Activated T-cell treated with anti-CD3 and anti-CD28 coated beads for 1 hour (primary cell): Measurements from ENCODE around the gene CASZ1.

Source experiments
- DNase-seq: peaks from one replicate; pipeline ENCODE4 v3.0.0-alpha.2; 2020; ENCODE audit warnings: low read depth

The CASZ1 gene

DNA sequence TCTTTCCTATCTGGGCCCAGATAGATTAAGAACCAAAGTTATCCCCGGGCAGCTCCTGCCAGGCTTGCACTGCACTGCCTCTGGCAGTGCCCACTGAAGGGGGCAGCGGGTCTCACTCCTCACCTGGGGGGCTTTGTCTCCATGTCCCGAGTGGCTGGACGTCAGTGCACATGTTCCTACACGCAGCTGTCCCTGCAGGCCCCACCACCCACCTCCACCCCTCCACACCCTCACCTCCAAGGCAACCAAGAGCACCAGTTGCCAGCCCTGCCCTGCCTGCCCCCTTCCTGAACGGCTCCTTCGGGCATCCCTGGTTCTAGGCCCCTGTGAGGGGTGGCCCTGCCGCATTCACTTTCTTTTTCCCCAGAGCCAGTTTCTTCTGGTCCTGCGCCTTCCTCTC is 174.5 kb downstream of the CASZ1 start:
- DNase-seq: no peak

DNA sequence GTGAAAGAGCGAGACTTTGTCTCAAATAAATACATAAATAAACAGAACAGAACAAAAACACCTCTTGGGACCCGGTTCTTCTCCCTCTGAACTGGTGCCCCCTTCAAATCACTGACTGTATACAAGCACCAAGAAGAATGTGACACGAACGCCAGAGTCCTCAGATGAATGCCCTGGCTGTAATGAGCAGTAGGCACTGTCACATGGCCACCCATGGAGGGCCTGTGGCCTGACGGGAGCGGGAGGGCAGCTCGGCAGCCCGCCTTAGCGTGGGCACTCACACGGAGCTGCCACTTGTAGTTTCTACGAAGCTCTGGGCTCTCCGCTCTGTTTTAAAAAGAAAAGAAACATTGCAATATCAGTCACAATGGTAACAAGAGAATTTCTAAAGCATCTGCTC is 175.7 kb downstream of the CASZ1 start:
- DNase-seq: no peak

DNA sequence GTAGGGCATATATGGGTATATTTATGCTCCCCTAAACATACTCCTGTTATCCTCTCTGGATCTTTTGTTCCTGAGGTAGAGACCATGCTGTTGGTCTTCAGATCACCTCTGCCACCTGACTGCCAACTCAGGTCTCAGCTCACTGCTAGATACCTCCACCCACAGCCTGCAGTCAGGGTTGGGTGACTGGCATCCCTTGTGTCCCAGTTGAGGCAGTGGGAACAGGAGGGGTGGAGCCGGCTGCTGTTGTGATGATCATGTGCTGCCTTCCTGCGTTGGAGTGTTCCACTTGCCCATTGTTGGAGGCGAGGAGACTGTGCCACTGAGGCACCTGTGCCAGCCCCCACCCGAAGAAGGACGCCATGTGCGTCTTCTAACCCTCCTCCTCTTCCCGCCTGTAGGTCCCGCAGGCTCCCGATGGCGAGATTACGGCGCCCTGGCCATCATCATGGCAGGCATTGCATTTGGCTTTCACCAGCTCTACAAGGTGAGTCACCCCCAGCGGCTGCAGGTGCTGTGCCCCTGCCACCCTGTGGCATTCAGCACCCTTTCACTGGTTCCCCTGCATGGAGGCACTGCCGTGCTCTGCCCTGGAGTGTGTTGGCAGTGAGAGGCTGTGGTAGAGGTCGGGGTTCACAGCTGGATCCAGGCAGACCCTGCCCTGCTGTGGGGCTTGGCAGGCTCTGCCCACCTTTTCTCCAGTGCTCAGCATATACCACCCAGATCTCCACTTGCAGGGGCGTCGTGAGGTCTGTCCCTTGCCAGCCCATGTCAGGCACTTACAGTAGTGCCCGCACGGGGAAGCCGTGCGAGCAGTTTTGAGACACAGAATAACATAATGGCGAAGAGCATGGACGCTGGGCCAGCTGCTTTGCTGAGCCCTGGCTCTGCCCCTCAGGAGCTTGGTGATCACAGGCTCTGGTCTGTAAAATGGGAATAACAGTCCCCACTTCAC is 178.2 kb downstream of the CASZ1 start:
- DNase-seq: no peak

DNA sequence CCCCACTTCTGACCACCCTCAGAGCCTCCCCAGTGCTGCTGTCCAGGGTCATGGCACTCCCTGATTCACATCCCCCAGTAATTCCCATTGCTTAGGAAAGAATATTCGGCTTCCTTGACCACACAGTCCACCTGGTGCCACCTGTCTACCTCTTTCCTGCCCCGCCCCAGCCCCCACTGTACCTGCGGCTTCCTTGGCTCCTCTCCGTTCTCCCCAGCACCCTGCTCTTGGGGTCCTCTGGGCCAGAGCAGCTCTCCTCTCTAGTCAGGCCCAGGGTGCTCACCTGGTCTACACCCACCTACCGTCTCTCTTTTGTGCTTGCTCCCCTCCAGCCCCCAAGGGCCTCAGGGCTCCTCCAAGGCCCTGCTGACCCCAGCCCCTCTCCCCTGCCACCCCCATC is 179.1 kb downstream of the CASZ1 start:
- no peak for DNase-seq

DNA sequence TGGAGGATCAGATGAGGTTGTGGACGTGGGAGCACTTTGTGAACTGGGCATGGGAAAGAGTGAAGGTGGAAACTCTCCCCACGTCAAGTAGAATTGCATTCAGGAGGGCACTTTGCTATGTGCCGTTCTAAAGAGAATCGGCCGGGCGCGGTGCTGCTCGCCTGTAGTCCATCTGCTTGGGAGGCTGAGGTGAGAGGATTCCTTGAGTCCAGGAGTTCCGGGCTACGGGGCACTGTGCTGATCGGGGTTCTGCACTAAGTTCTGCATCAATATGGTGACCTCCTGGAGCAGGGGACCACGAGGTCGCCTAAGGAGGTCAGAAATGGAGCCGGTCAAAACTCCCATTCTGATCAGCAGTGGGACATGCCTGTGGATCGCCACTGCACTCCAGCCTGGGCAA is 179.8 kb downstream of the CASZ1 start:
- DNase-seq: no peak

DNA sequence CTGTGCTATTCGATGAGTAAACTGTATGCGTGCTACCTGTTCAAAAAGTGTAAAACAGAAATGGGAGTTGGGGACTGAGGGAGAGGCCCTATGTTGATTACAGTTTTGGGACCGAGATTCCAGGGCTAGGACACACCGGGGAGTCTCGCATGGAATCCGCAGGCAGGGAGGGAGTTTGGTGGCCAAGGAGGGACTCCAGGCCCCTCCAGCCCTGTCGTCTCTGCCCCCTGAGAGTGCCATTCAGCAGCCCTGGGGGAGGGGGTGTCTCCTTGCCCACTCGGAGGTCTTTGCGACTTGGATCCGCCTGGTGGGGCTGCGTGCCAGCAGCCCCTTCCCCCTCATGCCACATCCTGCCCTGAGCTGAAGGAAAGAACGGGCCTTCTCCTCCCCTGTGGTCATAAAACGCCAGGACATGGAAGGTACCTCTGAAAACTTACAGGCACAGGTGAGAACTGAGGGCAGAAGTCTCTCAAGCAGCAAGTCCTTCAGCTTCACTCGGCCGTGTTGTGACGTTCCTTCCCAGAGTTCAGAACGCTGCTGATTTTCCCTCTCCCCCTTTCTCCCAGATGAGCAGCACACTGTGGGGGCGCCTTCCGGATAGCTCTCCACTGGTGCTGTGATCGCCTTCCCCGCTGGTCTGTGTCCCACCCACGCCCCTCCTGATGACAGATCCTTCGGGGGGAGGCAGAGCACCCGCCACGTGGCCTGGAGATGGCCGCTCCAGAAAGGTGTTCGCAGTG is 180.3 kb downstream of the CASZ1 start:
- no peak for DNase-seq

DNA sequence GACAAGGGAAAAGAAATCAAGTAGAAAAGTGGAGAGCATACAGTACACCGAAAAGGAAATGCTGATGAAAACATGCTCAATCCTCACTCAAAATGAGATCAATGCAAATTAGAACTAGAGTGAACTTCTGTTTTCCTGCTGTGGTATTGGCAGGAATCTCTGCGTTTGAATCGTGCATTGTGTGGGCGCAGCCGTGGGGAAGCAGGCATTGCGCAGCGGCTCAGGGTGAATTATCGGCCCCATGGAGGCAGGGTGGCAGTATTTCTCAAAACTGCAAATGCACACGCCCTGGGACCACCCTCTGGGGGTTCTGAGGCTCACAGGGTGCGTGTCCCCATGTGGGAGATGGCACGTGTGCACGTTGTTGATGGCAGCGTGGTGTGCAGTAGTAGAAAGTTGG is 181.1 kb downstream of the CASZ1 start:
- no peak for DNase-seq

DNA sequence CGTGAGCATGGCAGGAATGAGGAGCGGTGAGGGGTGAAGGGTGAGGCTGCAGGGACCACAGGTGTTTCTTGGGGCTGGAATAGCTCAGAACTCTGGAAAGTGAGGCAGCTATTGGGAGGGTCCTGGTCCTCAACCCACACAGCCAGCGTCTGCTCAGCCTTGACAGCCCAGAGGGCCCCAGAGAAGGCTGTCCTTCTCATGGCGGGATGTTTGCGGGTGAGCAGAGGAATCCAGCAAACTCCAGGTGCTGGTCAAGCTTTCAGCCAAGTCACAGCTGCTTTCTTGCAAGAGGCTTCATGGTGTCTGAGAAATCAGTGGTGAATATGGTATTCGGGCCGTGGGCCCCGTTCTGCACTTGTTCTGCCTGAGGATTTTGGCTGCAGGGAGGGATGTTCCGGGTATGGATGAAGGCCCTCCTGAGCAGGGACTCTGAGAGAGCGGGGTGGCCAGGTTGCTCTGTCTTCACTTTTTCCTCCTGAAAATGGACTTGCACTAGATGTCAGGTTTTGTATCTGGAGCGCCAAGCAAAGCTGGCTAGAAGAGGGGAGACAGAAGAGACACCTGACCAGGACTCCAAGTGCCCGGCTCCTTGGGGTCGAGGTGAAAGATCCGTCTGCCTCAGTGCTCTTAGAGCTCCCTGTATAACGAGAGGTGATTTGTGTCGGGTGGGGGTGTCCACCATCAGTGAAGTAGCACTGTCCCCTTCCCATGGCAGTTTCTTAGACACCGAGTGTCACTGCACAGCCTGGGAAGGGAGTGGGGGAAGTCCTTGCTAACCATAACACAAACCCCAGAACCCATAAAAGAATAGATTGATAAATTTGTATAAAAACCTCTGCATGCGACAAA is 181.8 kb downstream of the CASZ1 start:
- no peak for DNase-seq

DNA sequence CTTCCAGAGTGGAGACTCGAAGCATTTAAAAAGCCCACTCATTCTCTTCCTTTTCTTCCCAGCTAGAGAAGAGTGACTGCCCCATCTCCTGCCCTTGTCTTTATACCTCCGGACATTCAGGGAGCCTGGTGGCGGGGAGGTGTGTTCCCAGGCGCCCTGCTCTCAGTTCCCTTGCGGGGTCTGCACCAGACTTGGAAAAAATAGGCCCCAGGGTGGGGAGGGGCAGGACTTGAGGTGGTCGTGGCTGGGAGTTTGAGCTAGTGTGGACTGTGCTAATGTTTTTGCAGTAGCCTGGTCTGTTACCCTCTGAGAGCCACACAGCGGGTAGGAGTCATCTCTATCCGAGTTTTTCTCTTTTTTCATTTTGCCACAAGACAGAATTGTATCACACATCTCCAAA is 182.6 kb downstream of the CASZ1 start:
- no peak for DNase-seq

DNA sequence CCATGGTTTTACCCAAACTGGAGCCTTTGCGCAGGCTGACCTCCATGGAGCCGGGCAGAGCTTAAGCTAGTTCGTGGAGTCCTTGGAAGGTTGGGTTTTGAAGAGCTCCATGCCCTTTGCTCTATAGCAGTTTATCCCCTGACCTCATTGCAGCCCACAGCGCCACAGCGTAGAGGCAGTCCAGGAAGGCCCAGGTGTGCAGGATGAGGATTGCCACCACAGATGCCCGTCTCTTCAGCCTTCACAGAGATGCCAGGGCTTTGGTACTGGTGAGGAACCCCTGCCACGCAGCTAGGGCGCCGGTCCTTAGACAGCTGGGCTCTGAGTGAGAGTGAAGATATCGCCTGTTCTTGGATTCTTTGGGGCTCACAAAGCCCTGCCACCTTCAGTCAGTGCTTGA is 183.1 kb downstream of the CASZ1 start:
- DNase-seq: no peak

DNA sequence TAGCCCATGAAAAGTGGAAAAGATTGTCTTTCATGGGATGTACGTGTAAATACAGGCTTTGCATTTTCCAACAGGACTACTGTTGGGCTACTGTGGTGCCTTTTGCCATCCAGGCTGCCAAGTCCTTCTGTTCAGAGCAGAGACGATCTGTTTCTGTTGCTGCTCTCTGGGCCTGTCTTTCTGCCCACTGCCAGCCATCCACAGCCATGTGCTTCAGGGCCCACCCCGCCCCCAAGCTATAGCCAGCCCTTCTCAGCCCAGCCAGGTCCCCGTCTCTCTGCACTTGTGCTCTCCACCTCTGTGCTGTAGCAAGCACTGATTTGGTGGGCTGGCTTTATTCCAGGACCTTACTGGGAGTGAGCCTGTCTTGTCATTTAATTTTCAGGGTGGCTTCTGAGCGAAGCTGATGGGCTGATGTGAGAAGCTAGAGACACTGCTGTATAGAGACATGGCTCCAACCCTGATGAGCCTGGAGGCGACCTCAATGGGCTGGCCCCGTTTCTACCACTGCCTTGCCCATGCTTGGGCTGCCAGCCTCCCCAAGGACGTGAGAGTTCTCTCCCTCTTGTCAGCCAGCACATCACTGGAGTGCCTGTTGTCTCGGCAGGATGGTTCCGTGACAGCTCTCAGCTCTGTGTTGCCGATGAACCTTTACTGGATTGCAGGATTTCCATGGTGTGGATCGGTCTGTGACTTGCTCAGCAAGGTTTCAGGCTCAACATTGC is 183.8 kb downstream of the CASZ1 start:
- DNase-seq: no peak

DNA sequence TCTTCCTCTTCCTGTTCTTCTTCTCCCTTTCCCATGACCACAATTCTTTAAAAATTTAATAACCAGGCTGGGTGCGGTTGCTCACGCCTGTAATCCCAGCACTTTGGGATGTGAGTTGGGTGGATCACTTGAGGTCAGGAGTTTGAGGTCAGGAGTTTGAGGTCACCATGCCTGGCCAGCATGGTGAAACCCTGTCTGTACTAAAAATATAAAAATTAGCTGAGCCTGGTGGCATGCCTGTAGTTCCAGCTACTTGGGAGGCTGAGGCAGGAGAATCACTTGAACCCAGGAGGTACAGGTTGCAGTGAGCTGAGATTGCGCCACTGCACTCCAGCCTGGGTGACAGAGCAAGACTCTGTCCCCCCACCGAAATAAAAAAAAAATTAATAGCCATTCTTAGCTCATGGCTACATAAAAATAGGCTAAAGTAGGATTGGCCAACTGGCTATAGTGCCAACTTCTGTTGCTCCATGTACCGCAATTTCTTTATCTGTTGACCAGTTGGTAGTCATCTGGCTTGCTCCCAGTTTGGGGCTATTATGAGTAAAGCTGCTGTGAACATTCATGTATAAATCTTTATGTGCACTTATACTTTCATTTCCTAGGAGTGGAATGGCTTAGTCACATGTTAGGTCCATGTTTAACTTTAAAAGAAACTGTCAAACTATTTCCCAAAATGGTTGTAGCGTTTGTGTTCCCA is 185.4 kb downstream of the CASZ1 start:
- no peak for DNase-seq

DNA sequence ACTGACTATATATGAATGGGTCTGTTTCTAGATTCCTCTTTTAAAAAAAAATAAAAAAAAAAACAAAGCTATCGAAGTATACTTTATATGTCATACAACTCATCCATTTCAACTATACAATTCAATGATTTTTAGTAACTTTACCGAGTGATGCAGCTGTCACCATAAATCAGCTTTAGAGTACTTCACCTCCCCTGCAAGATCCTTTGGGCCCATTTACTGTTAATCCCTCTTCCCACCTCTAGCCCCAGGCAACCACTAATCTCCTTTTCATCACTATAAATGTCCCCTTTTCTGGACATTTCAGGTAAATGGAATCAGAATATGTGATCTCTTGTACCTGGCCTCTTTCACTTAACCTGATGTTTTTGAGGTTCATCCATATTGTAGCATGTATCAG is 187.8 kb downstream of the CASZ1 start:
- DNase-seq: no peak

DNA sequence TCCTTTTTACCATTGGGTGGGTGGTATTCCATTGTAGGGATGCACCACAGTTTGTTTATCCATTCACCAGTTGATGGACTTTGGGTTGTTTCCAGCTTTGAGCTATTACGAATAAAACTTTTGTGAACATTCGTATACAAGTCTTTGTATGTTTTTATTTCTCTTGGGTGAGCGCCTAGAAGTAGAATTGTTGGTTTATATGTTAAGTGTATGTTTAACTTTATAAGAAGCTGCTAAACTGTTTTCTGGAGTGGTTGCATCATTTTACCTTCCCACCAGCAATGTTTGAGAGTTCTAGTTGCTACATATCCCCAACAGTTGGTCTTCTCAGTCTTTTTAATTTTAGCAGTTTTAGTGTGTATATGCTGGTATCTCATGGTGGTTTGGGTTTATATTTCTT is 189.2 kb downstream of the CASZ1 start:
- DNase-seq: no peak

DNA sequence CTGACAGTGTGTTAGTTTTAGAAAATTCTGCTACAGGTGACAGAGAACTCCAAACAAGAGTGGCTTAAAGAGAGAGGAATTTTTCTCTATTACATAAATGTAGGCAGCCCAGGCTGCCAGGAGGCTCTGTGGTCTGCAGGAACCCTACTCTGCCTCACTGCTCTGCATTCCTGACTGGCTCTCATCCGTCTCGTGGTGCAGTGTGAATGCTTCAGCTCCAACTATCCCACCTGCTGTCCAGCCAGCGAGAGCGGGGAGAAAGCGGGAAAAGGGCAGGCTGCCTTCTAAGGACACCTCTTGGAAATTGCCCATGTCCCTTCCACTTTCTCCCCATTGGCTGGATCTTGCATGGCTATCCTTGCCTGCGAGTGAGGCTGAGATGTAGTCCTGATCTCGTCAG is 190.4 kb downstream of the CASZ1 start:
- DNase-seq: no peak

DNA sequence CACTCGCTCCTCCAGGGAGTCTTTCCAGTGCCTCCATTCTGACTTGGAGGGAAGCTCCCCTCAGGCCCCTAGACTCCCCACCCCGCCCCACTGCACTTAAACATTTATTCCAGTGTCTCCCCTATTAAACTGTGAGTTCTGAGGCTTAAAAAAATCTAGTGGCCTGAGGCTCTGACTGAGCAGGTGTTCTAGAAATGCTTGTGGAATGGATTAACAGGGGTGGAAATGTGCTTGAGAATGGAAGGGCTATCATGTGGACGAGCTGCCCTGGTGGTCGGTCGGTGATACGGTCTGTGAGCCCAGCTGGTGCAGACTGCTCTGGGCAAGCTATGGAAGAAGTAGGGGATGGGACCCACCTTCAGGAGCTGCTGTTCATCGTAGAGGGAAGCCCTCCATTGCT is 191.5 kb downstream of the CASZ1 start:
- DNase-seq: no peak

DNA sequence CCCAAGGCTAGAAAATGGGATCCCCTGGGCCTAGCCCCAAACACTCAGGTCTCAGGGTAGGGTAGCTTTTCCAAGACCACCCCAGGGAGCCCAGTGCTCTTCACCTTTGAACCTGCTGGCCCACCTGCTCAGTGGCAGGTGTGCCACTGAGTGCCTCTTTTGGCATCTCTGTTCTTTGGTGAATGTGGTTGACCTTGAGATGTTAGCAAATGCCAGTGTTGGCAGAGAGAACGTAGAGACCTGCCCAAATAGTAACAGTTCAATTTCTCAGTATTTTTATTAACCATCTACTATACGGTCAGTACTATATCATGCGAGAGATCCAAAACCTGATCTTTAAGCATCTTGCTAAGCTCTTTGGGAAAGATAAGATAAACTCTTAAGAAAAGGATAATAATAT is 193.5 kb downstream of the CASZ1 start:
- no peak for DNase-seq

DNA sequence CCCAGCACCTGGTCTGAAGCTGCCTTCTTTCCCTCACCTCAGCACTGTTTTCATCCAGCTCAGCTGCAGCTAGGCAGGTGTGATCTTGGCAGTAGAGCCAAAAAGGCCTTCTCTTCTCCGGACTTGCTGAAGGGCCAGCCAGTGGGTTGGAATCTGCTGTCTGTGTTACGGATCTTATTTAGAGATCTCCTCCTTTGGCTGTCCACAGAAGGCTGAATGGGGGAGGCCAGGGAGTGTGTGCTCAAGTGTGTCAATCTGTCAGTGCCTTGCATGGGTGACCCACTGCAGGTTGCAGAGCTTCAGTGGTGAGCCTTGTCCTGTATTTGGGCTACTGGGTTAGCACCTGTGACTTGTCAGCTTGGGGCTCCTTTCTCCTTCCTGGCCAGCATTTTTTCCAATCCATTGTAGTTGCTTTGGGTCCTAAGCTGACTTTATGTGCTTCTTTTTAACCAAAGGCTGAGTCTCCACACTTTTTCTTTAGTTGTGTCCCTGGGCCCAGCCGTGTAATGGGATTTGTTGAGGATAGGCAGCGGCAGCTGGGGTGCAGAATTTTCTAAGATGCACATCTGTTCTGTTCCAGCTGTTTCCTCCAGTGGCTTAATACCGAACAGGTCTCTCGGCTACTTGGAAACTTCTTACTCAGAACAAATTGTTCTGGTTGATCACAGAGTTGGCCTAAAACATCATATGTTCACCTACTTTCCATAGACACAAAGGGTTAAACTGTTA is 194.9 kb downstream of the CASZ1 start:
- no peak for DNase-seq

DNA sequence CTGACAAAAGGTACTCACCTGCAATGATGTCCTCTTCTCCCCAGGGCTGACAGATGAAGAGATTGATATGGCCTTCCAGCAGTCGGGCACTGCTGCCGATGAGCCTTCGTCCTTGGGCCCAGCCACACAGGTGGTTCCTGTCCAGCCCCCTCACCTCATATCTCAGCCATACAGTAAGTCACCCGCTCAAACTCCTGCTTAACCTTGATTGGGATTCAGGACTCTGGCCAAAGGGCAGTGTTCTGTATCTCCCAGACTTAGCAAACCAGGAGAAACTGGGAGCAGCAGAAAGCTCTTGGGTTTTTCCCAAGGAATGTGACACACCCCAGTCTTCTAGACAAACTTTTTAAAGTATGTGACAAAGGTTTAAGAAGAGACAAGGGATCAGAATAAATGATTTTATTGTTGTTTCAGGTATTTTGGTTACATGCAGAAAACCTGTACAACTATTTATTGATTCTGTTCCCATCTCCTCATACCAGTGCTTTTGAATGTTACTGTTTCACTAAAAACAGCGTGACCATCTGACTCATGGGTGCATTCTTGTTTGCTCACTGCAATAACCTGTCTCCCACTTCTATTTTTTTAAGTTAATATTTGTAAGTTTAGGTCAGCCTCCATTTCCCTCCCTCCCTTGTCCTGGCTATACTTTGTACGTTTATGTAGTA is 197.1 kb downstream of the CASZ1 start:
- no peak for DNase-seq

DNA sequence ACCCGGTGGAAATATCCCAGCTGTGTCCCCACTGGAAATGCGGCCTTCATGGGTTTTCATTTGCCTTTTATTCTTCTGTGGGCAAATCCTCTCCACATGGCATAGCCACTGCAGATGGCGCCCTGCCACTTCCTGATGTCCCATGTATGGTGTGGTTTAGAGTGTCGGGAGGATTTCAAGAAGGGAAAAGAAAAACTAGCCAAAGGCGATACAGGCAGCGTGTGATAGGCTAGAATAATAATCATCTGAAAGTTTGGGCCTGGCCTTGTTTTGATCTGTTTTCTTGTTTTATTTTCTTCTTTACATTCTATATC is 198.1 kb downstream of the CASZ1 start:
- DNase-seq: no peak
